Measurements from ENCODE around the gene SPARC.

The SPARC gene

DNA sequence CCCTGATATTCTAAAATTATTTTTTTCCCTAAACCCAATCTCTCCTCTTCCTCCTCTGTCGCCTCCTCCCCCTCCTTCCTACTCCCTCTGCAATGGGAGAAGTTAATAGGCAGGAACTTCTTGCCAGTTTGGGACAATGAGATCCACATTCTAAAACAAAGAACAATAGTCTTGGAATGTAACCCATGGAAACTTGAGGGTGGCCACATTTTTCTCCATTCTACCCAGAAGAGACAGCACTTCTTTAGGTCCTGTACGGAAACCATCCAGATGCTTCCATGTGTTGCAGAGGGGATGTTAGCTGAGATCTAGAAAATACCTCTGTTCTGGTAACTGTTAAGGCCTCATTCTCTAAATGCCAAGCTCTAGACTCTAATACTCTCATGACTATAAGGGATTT lies 10.0 kb downstream of the SPARC start:
- Histone ChIP-seq H3K4me1 (ENCODE audit: control insufficient read depth in 1 of 2, insufficient read depth in 2 of 2, low read length in 2 of 2) (peaks cover 19 to 32% of the 10 kb centered on the region in 2 experiments), H3K4ac (ENCODE audit: low read depth, low read length) (no peak overlapping the region), H3K27me3 (ENCODE audit: insufficient read depth, low read length) (no peaks in the 10 kb centered on the region), H3K9ac (ENCODE audit: low read length) (no peak overlapping the region), H3K18ac (ENCODE audit: low read length) (no peak overlapping the region), H3K79me1 (ENCODE audit: low read length) (peaks cover 2% of the 10 kb centered on the region), H2AK5ac (ENCODE audit: low read length) (no peak overlapping the region), H4K12ac (ENCODE audit: low read depth, low read length) (no peak overlapping the region), H3K4me2 (ENCODE audit: low read length) (no peak overlapping the region), H3K36me3 (ENCODE audit: control insufficient read depth in 1 of 2, insufficient read depth in 2 of 2, low read length in 2 of 2) (peaks cover 36 to 52% of the 10 kb centered on the region in 2 experiments), H2AFZ (ENCODE audit: insufficient read depth, low read length, poor library complexity) (no peak overlapping the region), H3K79me2 (ENCODE audit: control insufficient read depth, insufficient read depth, low read length, poor library complexity) (no peaks in the 10 kb centered on the region), H3K4me3 (ENCODE audit: low read depth, low read length) (no peak overlapping the region), H4K91ac (ENCODE audit: low read depth, low read length) (no peak overlapping the region), H3K23ac (ENCODE audit: low read length) (no peak overlapping the region), H2BK5ac (ENCODE audit: low read depth, low read length, poor library complexity) (no peak overlapping the region), H2BK12ac (ENCODE audit: low read length) (no peak overlapping the region), H3K14ac (ENCODE audit: low read length) (no peak overlapping the region), H2BK120ac (ENCODE audit: insufficient read depth, low read length, poor library complexity) (no peak overlapping the region), H3K27ac (ENCODE audit: low read depth, low read length) (no peak overlapping the region), H3K9me3 (ENCODE audit: insufficient read depth, low read depth, low read length) (peaks cover under 1% of the 10 kb centered on the region), H4K8ac (ENCODE audit: low read depth, low read length) (no peak overlapping the region)
- WGBS (ENCODE audit: extremely low coverage, insufficient coverage, insufficient read length): 100% methylated on average over 1 of the region's 2 CpGs
- DNase-seq: no peak

GRCh38 chr5:151676314-151676712 lies 10.4 kb downstream of the SPARC start:
- H3K4me1 ChIP-seq (ENCODE audit: control insufficient read depth in 1 of 2, insufficient read depth in 2 of 2, low read length in 2 of 2): peaks cover 19 to 30% of the 10 kb centered on the region in 2 experiments
- H3K27me3 ChIP-seq (ENCODE audit: insufficient read depth, low read length): no peaks in the 10 kb centered on the region
- no peak overlapping the region for H3K4me2 ChIP-seq (ENCODE audit: low read length)
- no peak overlapping the region for H2BK5ac ChIP-seq (ENCODE audit: low read depth, low read length, poor library complexity)
- H2AK5ac ChIP-seq (ENCODE audit: low read length): no peak overlapping the region
- no peak overlapping the region for H2BK12ac ChIP-seq (ENCODE audit: low read length)
- no peak overlapping the region for H4K91ac ChIP-seq (ENCODE audit: low read depth, low read length)
- no peak overlapping the region for H3K14ac ChIP-seq (ENCODE audit: low read length)
- no peak for DNase-seq
- peaks cover 3% of the 10 kb centered on the region for H3K9me3 ChIP-seq (ENCODE audit: insufficient read depth, low read depth, low read length)
- no peaks in the 10 kb centered on the region for H3K79me2 ChIP-seq (ENCODE audit: control insufficient read depth, insufficient read depth, low read length, poor library complexity)
- no peak overlapping the region for H3K4ac ChIP-seq (ENCODE audit: low read depth, low read length)
- no peak overlapping the region for H2BK120ac ChIP-seq (ENCODE audit: insufficient read depth, low read length, poor library complexity)
- H4K12ac ChIP-seq (ENCODE audit: low read depth, low read length): no peak overlapping the region
- H3K18ac ChIP-seq (ENCODE audit: low read length): no peak overlapping the region
- no peak overlapping the region for H2AFZ ChIP-seq (ENCODE audit: insufficient read depth, low read length, poor library complexity)
- no peak overlapping the region for H4K8ac ChIP-seq (ENCODE audit: low read depth, low read length)
- no peak overlapping the region for H3K23ac ChIP-seq (ENCODE audit: low read length)
- peaks cover 40 to 56% of the 10 kb centered on the region in 2 experiments for H3K36me3 ChIP-seq (ENCODE audit: control insufficient read depth in 1 of 2, insufficient read depth in 2 of 2, low read length in 2 of 2)
- H3K27ac ChIP-seq (ENCODE audit: low read depth, low read length): no peak overlapping the region
- peaks cover 2% of the 10 kb centered on the region for H3K79me1 ChIP-seq (ENCODE audit: low read length)
- no peak overlapping the region for H3K4me3 ChIP-seq (ENCODE audit: low read depth, low read length)
- no peak overlapping the region for H3K9ac ChIP-seq (ENCODE audit: low read length)

DNA sequence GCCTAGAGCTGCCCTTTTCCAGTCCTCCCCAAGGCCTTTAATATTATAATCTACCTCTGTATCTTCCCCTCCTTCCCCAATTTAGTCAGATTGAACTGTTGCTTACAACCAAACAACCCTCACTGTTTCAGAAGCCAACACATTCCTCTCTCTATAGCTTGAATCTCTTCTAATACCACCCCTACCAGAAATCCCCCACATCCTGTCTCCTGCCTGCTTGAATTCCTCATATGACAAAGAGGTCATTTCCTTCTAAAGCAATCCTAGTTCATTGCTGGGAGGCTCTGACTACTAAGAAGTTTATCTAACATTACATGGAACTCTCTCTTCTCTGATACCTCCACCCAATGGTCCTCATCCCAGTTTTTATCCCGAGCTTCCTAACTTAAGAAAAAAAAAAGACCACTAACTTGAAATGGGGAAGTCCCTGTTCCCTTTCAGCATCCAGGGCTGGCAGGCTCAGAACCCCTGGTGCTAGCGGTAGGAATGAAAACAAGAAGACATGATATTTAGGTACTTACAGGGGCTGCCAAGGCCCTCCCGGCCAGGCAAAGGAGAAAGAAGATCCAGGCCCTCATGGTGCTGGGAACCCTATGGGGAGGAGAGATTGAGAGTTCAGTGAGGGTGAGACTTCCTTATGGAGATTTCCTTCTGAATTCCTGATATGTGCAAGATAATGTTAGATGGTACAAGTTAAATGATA lies 11.0 kb downstream of the SPARC start:
- Histone ChIP-seq H2BK120ac (ENCODE audit: insufficient read depth, low read length, poor library complexity) (no peak overlapping the region), H3K23ac (ENCODE audit: low read length) (no peak overlapping the region), H3K27me3 (ENCODE audit: insufficient read depth, low read length) (no peaks in the 10 kb centered on the region), H4K91ac (ENCODE audit: low read depth, low read length) (no peak overlapping the region), H2BK12ac (ENCODE audit: low read length) (no peak overlapping the region), H4K12ac (ENCODE audit: low read depth, low read length) (no peak overlapping the region), H2AK5ac (ENCODE audit: low read length) (no peak overlapping the region), H3K27ac (ENCODE audit: low read depth, low read length) (no peak overlapping the region), H3K4ac (ENCODE audit: low read depth, low read length) (no peak overlapping the region), H3K79me1 (ENCODE audit: low read length) (peaks cover 2% of the 10 kb centered on the region), H3K4me3 (ENCODE audit: low read depth, low read length) (no peak overlapping the region), H3K14ac (ENCODE audit: low read length) (no peak overlapping the region), H2BK5ac (ENCODE audit: low read depth, low read length, poor library complexity) (peak overlapping the region; percentile 31), H4K8ac (ENCODE audit: low read depth, low read length) (no peak overlapping the region), H3K9ac (ENCODE audit: low read length) (no peak overlapping the region), H3K4me1 (ENCODE audit: control insufficient read depth in 1 of 2, insufficient read depth in 2 of 2, low read length in 2 of 2) (peaks cover 16 to 25% of the 10 kb centered on the region in 2 experiments), H3K4me2 (ENCODE audit: low read length) (no peak overlapping the region), H3K9me3 (ENCODE audit: insufficient read depth, low read depth, low read length) (peaks cover 3% of the 10 kb centered on the region), H3K18ac (ENCODE audit: low read length) (peak overlapping the region; percentile 41), H3K36me3 (ENCODE audit: control insufficient read depth in 1 of 2, insufficient read depth in 2 of 2, low read length in 2 of 2) (peaks cover 43 to 56% of the 10 kb centered on the region in 2 experiments), H3K79me2 (ENCODE audit: control insufficient read depth, insufficient read depth, low read length, poor library complexity) (no peaks in the 10 kb centered on the region), H2AFZ (ENCODE audit: insufficient read depth, low read length, poor library complexity) (no peak overlapping the region)
- no peak for DNase-seq
- WGBS (ENCODE audit: extremely low coverage, insufficient coverage, insufficient read length): no CpG with 5 or more reads among the region's 3 CpGs

- Histone ChIP-seq H3K4ac (ENCODE audit: low read depth, low read length) (no peak overlapping the region), H2AFZ (ENCODE audit: insufficient read depth, low read length, poor library complexity) (no peak overlapping the region), H4K12ac (ENCODE audit: low read depth, low read length) (no peak overlapping the region), H3K4me3 (ENCODE audit: low read depth, low read length) (no peak overlapping the region), H3K18ac (ENCODE audit: low read length) (peak overlapping the region; percentile 30), H4K8ac (ENCODE audit: low read depth, low read length) (no peak overlapping the region), H2BK5ac (ENCODE audit: low read depth, low read length, poor library complexity) (no peak overlapping the region), H3K36me3 (ENCODE audit: control insufficient read depth in 1 of 2, insufficient read depth in 2 of 2, low read length in 2 of 2) (peaks cover 49 to 64% of the 10 kb centered on the region in 2 experiments), H3K79me1 (ENCODE audit: low read length) (peaks cover 2% of the 10 kb centered on the region), H2BK120ac (ENCODE audit: insufficient read depth, low read length, poor library complexity) (no peak overlapping the region), H3K27ac (ENCODE audit: low read depth, low read length) (no peak overlapping the region), H3K4me2 (ENCODE audit: low read length) (no peak overlapping the region), H3K4me1 (ENCODE audit: control insufficient read depth in 1 of 2, insufficient read depth in 2 of 2, low read length in 2 of 2) (peaks cover 16 to 24% of the 10 kb centered on the region in 2 experiments), H3K79me2 (ENCODE audit: control insufficient read depth, insufficient read depth, low read length, poor library complexity) (no peaks in the 10 kb centered on the region), H3K9ac (ENCODE audit: low read length) (no peak overlapping the region), H3K27me3 (ENCODE audit: insufficient read depth, low read length) (no peaks in the 10 kb centered on the region), H2BK12ac (ENCODE audit: low read length) (no peak overlapping the region), H3K23ac (ENCODE audit: low read length) (no peak overlapping the region), H3K14ac (ENCODE audit: low read length) (no peak overlapping the region), H3K9me3 (ENCODE audit: insufficient read depth, low read depth, low read length) (peaks cover 3% of the 10 kb centered on the region), H4K91ac (ENCODE audit: low read depth, low read length) (no peak overlapping the region), H2AK5ac (ENCODE audit: low read length) (no peak overlapping the region)
- no CpG with 5 or more reads among the region's 4 CpGs for WGBS (ENCODE audit: extremely low coverage, insufficient coverage, insufficient read length)
- DNase-seq: no peak
These were observed 11.8 kb downstream of the SPARC start for GRCh38 chr5:151674626-151675610.

All from trophoblast cell (in vitro differentiated cells and primary cell).